WTC11 (cell line): Measurements from ENCODE around the gene MTPN. TPM values are rescaled to one million over a fixed set of nuclear protein-coding genes. Genes with fewer than 3 reads are reported as not detected.

Source experiments
- ATAC-seq: fragments of 200-7000 bp; cut with Tn5 transposase; 2 replicates; pipeline ENCODE4 v1.10.0; 2021; ENCODE audit warnings: mild to moderate bottlenecking, moderate library complexity
- CTCF ChIA-PET: fragments of 300-600 bp; sonication (Branson Sonifier 250); formaldehyde crosslinking; loops from one replicate; lab custom pipeline; 2021; ENCODE audit warnings: antibody characterized with exemption; lab: Charles Lee
- POLR2A ChIA-PET: fragments of 350-600 bp; sonication (Branson Sonifier 250); formaldehyde crosslinking; loops from one replicate; lab custom pipeline; 2021; ENCODE audit warnings: antibody characterized with exemption; lab: Charles Lee
- DNase-seq: peaks from one replicate; pipeline ENCODE4 v3.0.0; 2021; ENCODE audit warnings: low spot score
- H3K27ac Mint-ChIP-seq: 2 replicates; pipeline ENCODE4 v1.8.0; 2021; ENCODE audit warnings: mixed read lengths
- H3K27me3 Mint-ChIP-seq: 2 replicates; pipeline ENCODE4 v1.8.0; 2021; ENCODE audit warnings: low read depth, mild to moderate bottlenecking, moderate library complexity, mixed read lengths
- H3K36me3 Mint-ChIP-seq: 2 replicates; pipeline ENCODE4 v1.8.0; 2021; ENCODE audit warnings: mixed read lengths
- H3K4me1 Mint-ChIP-seq: 2 replicates; pipeline ENCODE4 v1.8.0; 2022; ENCODE audit warnings: mixed read lengths
- H3K4me3 Mint-ChIP-seq: 2 replicates; pipeline ENCODE4 v1.8.0; 2021; ENCODE audit warnings: mild to moderate bottlenecking, moderate library complexity, mixed read lengths
- H3K9me3 Mint-ChIP-seq: 2 replicates; pipeline ENCODE4 v1.8.0; 2021; ENCODE audit warnings: mixed read lengths
- ATF3 ChIP-seq: sonication (generic); formaldehyde crosslinking; conservative IDR thresholded peaks from 2 replicates; pipeline ENCODE4 v1.8.1; 2022; ENCODE audit warnings: mild to moderate bottlenecking, missing genetic modification reagents
- CBFB ChIP-seq: sonication (generic); formaldehyde crosslinking; IDR thresholded peaks from 2 replicates; pipeline ENCODE4 v1.8.1; 2022; ENCODE audit warnings: mild to moderate bottlenecking, low read depth, missing genetic modification reagents
- E2F5 ChIP-seq: sonication (generic); formaldehyde crosslinking; IDR thresholded peaks from 2 replicates; pipeline ENCODE4 v1.8.1; 2022; ENCODE audit warnings: mild to moderate bottlenecking, moderate library complexity, missing genetic modification reagents
- ELF4 ChIP-seq: sonication (generic); formaldehyde crosslinking; IDR thresholded peaks from 2 replicates; pipeline ENCODE4 v1.8.1; 2022; ENCODE audit warnings: low read depth, mild to moderate bottlenecking, moderate library complexity, missing genetic modification reagents
- JUN ChIP-seq: sonication (generic); formaldehyde crosslinking; IDR thresholded peaks from 2 replicates; pipeline ENCODE4 v1.8.0; 2023; ENCODE audit warnings: mild to moderate bottlenecking, missing genetic modification reagents
- MAX ChIP-seq: sonication (generic); formaldehyde crosslinking; IDR thresholded peaks from 2 replicates; pipeline ENCODE4 v1.8.0; 2022; ENCODE audit warnings: mild to moderate bottlenecking, missing genetic modification reagents
- MLX ChIP-seq: sonication (generic); formaldehyde crosslinking; IDR thresholded peaks from 2 replicates; pipeline ENCODE4 v1.8.1; 2023; ENCODE audit warnings: mild to moderate bottlenecking, missing genetic modification reagents, moderate library complexity
- NFYB ChIP-seq: sonication (generic); formaldehyde crosslinking; conservative IDR thresholded peaks from 2 replicates; pipeline ENCODE4 v1.8.0; 2022; ENCODE audit warnings: low read depth, missing genetic modification reagents
- NR3C1 ChIP-seq: sonication (generic); formaldehyde crosslinking; conservative IDR thresholded peaks from 2 replicates; pipeline ENCODE4 v1.8.1; 2023; ENCODE audit warnings: low read depth, mild to moderate bottlenecking, missing genetic modification reagents
- PRDM15 ChIP-seq: sonication (generic); formaldehyde crosslinking; IDR thresholded peaks from 2 replicates; pipeline ENCODE4 v1.8.0; 2022; ENCODE audit warnings: missing genetic modification reagents
- PREB ChIP-seq: sonication (generic); formaldehyde crosslinking; IDR thresholded peaks from 2 replicates; pipeline ENCODE4 v1.8.1; 2022; ENCODE audit warnings: mild to moderate bottlenecking, missing genetic modification reagents, moderate library complexity, borderline replicate concordance
- RELA ChIP-seq: sonication (generic); formaldehyde crosslinking; IDR thresholded peaks from 2 replicates; pipeline ENCODE4 v1.8.1; 2022; ENCODE audit warnings: missing genetic modification reagents, mild to moderate bottlenecking, borderline replicate concordance
- ZBTB43 ChIP-seq: sonication (generic); formaldehyde crosslinking; IDR thresholded peaks from 2 replicates; pipeline ENCODE4 v1.8.1; 2023; ENCODE audit warnings: mild to moderate bottlenecking, missing genetic modification reagents
- ZNF219 ChIP-seq: sonication (generic); formaldehyde crosslinking; IDR thresholded peaks from 2 replicates; pipeline ENCODE4 v1.8.0; 2023; ENCODE audit warnings: missing genetic modification reagents, mild to moderate bottlenecking, borderline replicate concordance
- ZNF232 ChIP-seq: sonication (generic); formaldehyde crosslinking; IDR thresholded peaks from 2 replicates; pipeline ENCODE4 v1.8.0; 2022; ENCODE audit warnings: mild to moderate bottlenecking, missing genetic modification reagents
- ZNF263 ChIP-seq: sonication (generic); formaldehyde crosslinking; IDR thresholded peaks from 2 replicates; pipeline ENCODE4 v1.8.1; 2022; ENCODE audit warnings: low read depth, mild to moderate bottlenecking, moderate library complexity, missing genetic modification reagents
- ZNF281 ChIP-seq: sonication (generic); formaldehyde crosslinking; IDR thresholded peaks from 2 replicates; pipeline ENCODE4 v1.8.0; 2023; ENCODE audit warnings: mild to moderate bottlenecking, missing genetic modification reagents
- ZNF416 ChIP-seq: fragments of 250-450 bp; sonication (Bioruptor Pico); IDR thresholded peaks from 2 replicates; pipeline ENCODE4 v1.9.0; 2021; ENCODE audit warnings: mild to moderate bottlenecking, inconsistent platforms
- ZNF423 ChIP-seq: fragments of 250-450 bp; sonication (Bioruptor Pico); IDR thresholded peaks from 2 replicates; pipeline ENCODE4 v2.1.2; 2022; ENCODE audit warnings: mild to moderate bottlenecking, moderate library complexity
- ZNF512 ChIP-seq: sonication (generic); formaldehyde crosslinking; IDR thresholded peaks from 2 replicates; pipeline ENCODE4 v1.8.1; 2022; ENCODE audit warnings: missing genetic modification reagents, borderline replicate concordance
- ZNF671 ChIP-seq: fragments of 250-450 bp; sonication (Bioruptor Pico); IDR thresholded peaks from 2 replicates; pipeline ENCODE4 v1.8.0; 2021; ENCODE audit warnings: mild to moderate bottlenecking
- total RNA-seq: library from RNA; stranded (reverse); gene quantifications from 3 replicates; pipeline ENCODE4 v1.2.3, GENCODE V29; 2021

Gene MTPN
- total RNA-seq, 1 experiment from 2014 or later: 92.5 TPM

- TF ChIP-seq ZNF281 (CRISPR knock-in tag) (no peak), NR3C1 (no peak), ZBTB43 (CRISPR knock-in tag) (no peak), CBFB (CRISPR knock-in tag) (no peak), ELF4 (no peak), ATF3 (CRISPR knock-in tag) (no peak), ZNF219 (CRISPR knock-in tag) (no peak), ZNF423 (no peak), PREB (CRISPR knock-in tag) (no peak), NFYB (CRISPR knock-in tag) (no peak), MAX (CRISPR knock-in tag) (no peak), ZNF416 (CRISPR knock-in tag) (no peak)
These were observed 26.2 kb downstream of the MTPN start (continued) for GRCh38 chr7:135950972-135951371.

GRCh38 chr7:135950429-135950828, 26.7 kb downstream of the MTPN start:
- no peak overlapping the region for H3K27ac Mint-ChIP-seq
- H3K4me1 Mint-ChIP-seq: peaks cover 9% of the 10 kb centered on the region
- no peaks in the 10 kb centered on the region for H3K9me3 Mint-ChIP-seq
- ChIA-PET POLR2A (interaction anchor here (0.6 kb wide), 1 partner anchor 15 kb away, joined by 3 read pairs; no protein-coding TSS in a partner anchor), CTCF (no interaction called here)
- H3K36me3 Mint-ChIP-seq: peaks cover 21% of the 10 kb centered on the region
- H3K4me3 Mint-ChIP-seq: no peak overlapping the region
- no peak for ATAC-seq
- no peak for DNase-seq
- no peaks in the 10 kb centered on the region for H3K27me3 Mint-ChIP-seq
- no peak for TF ChIP-seq ZNF512 (CRISPR knock-in tag)
- no peak for TF ChIP-seq ATF3 (CRISPR knock-in tag)
- no peak for TF ChIP-seq ZNF232 (CRISPR knock-in tag)
- no peak for TF ChIP-seq MLX (CRISPR knock-in tag)
- TF ChIP-seq JUN: no peak
- TF ChIP-seq ZNF263: no peak
- no peak for TF ChIP-seq PRDM15 (CRISPR knock-in tag)
- no peak for TF ChIP-seq MAX (CRISPR knock-in tag)
- TF ChIP-seq PREB (CRISPR knock-in tag): no peak
- no peak for TF ChIP-seq E2F5
- no peak for TF ChIP-seq ZNF671
- TF ChIP-seq RELA (CRISPR knock-in tag): no peak
